HCT116 (cell line): ENCODE results near the gene ZNF746. TPM values are rescaled to one million over a fixed set of nuclear protein-coding genes. Genes with fewer than 3 reads are reported as not detected.

ENCODE experiments used
- ATAC-seq: fragments of 200-7000 bp; cut with Tn5 transposase; 2 replicates; pipeline ENCODE4 v1.9.1; 2020; ENCODE audit warnings: mild to moderate bottlenecking, moderate library complexity
- BruUV-seq: library from RNA; stranded (reverse); fragments of 400-500 nt; replicated peaks from 2 replicates; lab custom pipeline; 2021; lab: Mats Ljungman, UMichigan
- CTCF ChIA-PET: fragments of 300-600 bp; sonication (Branson Sonifier 250); formaldehyde crosslinking; loops from one replicate; lab custom pipeline; 2021; ENCODE audit warnings: antibody characterized with exemption; lab: Charles Lee
- POLR2A ChIA-PET: fragments of 300-600, 350-600 bp; sonication (Branson Sonifier 250); formaldehyde crosslinking; loops from one replicate; lab custom pipeline; 2021; ENCODE audit warnings: antibody characterized with exemption; lab: Charles Lee
- RAD21 ChIA-PET, 2 experiments: fragments of 300-600 bp; sonication (Branson Sonifier 250); formaldehyde crosslinking; loops; one replicate each; lab custom pipeline; 2023; ENCODE audit warnings: low total read pairs in 2 of 2; ENCODE audit not compliant: uncharacterized antibody in 2 of 2, unreplicated experiment in 2 of 2, low non-redundant PET in 1 of 2; lab: Charles Lee
- DNase-seq: peaks from one replicate; pipeline ENCODE4 v3.0.0-alpha.2; 2010; ENCODE audit warnings: low read depth, low spot score
- H2AFZ ChIP-seq: fragments of 200-600 bp; shearing (Covaris generic), sonication (generic); 2 replicates; pipeline ENCODE4 v1.6.1; 2017; ENCODE audit warnings: low read depth, mixed run types, mixed read lengths, antibody characterized with exemption, low read length; ENCODE audit not compliant: poor library complexity, severe bottlenecking
- H3K27ac ChIP-seq: 2 replicates; pipeline ENCODE4 v1.5.1; 2012; ENCODE audit warnings: low read depth, low read length
- H3K27me3 ChIP-seq: fragments of 200-600 bp; sonication (generic); 2 replicates; pipeline ENCODE4 v1.6.1; 2016; ENCODE audit warnings: mixed run types, low read length, mixed read lengths; ENCODE audit not compliant: insufficient read depth
- H3K36me3 ChIP-seq, 2 experiments: fragments of 200-500 bp in 1 of 2; fragments of 200-600 bp in 1 of 2; sonication (Bioruptor generic) in 1 of 2; sonication (generic) in 1 of 2; 2 replicates each; pipeline versions ENCODE4 v1.5.1 to v1.6.1; 2014 to 2016; ENCODE audit warnings: low read length in 2 of 2, inconsistent platforms in 1 of 2, mixed read lengths in 1 of 2, mixed run types in 1 of 2; ENCODE audit not compliant: insufficient read depth in 2 of 2, control insufficient read depth in 1 of 2
- H3K4me1 ChIP-seq, 2 experiments: fragments of 200-600 bp in 1 of 2; sonication (generic) in 1 of 2; 2 replicates each; pipeline versions ENCODE4 v1.5.1 to v1.6.1; 2012 to 2017; ENCODE audit warnings: low read length in 2 of 2, inconsistent platforms in 1 of 2, mild to moderate bottlenecking in 1 of 2, mixed read lengths in 1 of 2, mixed run types in 1 of 2, moderate library complexity in 1 of 2; ENCODE audit not compliant: insufficient read depth in 2 of 2, control insufficient read depth in 1 of 2
- H3K4me2 ChIP-seq: fragments of 200-600 bp; sonication (generic); 2 replicates; pipeline ENCODE4 v1.6.1; 2017; ENCODE audit warnings: mixed run types, low read length, mixed read lengths
- H3K4me3 ChIP-seq, 2 experiments: fragments of 200-600 bp in 1 of 2; sonication (generic) in 1 of 2; replicated peaks in 1 of 2; 2 replicates each; pipeline ENCODE4 v1.5.1; 2011 to 2016; ENCODE audit warnings: low read length in 2 of 2, control low read depth in 1 of 2, low read depth in 1 of 2, mild to moderate bottlenecking in 1 of 2, mixed read lengths in 1 of 2, mixed run types in 1 of 2
- H3K79me2 ChIP-seq: fragments of 200-600 bp; sonication (generic); 2 replicates; pipeline ENCODE4 v1.6.1; 2017; ENCODE audit warnings: mild to moderate bottlenecking, mixed run types, low read length, moderate library complexity, mixed read lengths; ENCODE audit not compliant: insufficient read depth
- H3K9ac ChIP-seq: fragments of 200-600 bp; sonication (generic); 2 replicates; pipeline ENCODE4 v1.6.1; 2016; ENCODE audit warnings: low read length, mixed read lengths
- H3K9me2 ChIP-seq: fragments of 200-600 bp; sonication (generic), shearing (Covaris generic); 2 replicates; pipeline ENCODE4 v1.6.1; 2017; ENCODE audit warnings: mixed run types, mild to moderate bottlenecking, moderate library complexity; ENCODE audit not compliant: insufficient read depth
- H3K9me3 ChIP-seq, 2 experiments: fragments of 200-500 bp in 1 of 2; fragments of 200-600 bp in 1 of 2; sonication (Bioruptor generic) in 1 of 2; sonication (generic) in 1 of 2; 2 replicates each; pipeline ENCODE4 v1.6.1; 2014 to 2017; ENCODE audit warnings: low read length in 2 of 2, mixed read lengths in 2 of 2, inconsistent platforms in 1 of 2, low read depth in 1 of 2, mild to moderate bottlenecking in 1 of 2, mixed run types in 1 of 2, moderate library complexity in 1 of 2; ENCODE audit not compliant: control insufficient read depth in 1 of 2, insufficient read depth in 1 of 2
- H4K20me1 ChIP-seq: fragments of 200-600 bp; sonication (generic), shearing (Covaris generic); 2 replicates; pipeline ENCODE4 v1.6.1; 2017; ENCODE audit warnings: mixed run types, mild to moderate bottlenecking, moderate library complexity; ENCODE audit not compliant: insufficient read depth
- ATF3 ChIP-seq: IDR thresholded peaks from 2 replicates; pipeline ENCODE4 v1.6.1; 2012
- ELF1 ChIP-seq: IDR thresholded peaks from 2 replicates; pipeline ENCODE4 v1.6.1; 2012; ENCODE audit warnings: low read depth, borderline replicate concordance
- EZH2phosphoT487 ChIP-seq: fragments of 200-600 bp; IDR thresholded peaks from 2 replicates; pipeline ENCODE4 v1.6.1; 2018; ENCODE audit warnings: antibody characterized with exemption, borderline replicate concordance
- POLR2A ChIP-seq: IDR thresholded peaks from 2 replicates; pipeline ENCODE4 v1.7.0; 2011; ENCODE audit warnings: borderline replicate concordance; ENCODE audit not compliant: insufficient read depth, insufficient read length; ENCODE audit errors: extremely low read depth
- SIN3A ChIP-seq: IDR thresholded peaks from 2 replicates; pipeline ENCODE4 v1.6.1; 2012; ENCODE audit warnings: low read depth
- SRF ChIP-seq: IDR thresholded peaks from 2 replicates; pipeline ENCODE4 v1.6.1; 2012; ENCODE audit warnings: low read depth
- TCF7L2 ChIP-seq: IDR thresholded peaks from 2 replicates; pipeline ENCODE4 v1.7.0; 2011; ENCODE audit warnings: borderline replicate concordance, inconsistent platforms; ENCODE audit not compliant: insufficient read depth, insufficient read length; ENCODE audit errors: extremely low read depth
- YY1 ChIP-seq: IDR thresholded peaks from 2 replicates; pipeline ENCODE4 v1.6.1; 2011; ENCODE audit warnings: low read length, low read depth, moderate library complexity, mild to moderate bottlenecking; ENCODE audit not compliant: insufficient replicate concordance; ENCODE audit errors: extremely low read depth
- ZFX ChIP-seq: fragments of 450-650 bp; IDR thresholded peaks from 2 replicates; pipeline ENCODE4 v1.6.1; 2017
- intact Hi-C: fragments of 100-400 bp; cut with micrococcal nuclease; formaldehyde crosslinking; loops from 2 replicates; pipeline ENCODE4 v1.10.0; 2022
- total RNA-seq: library from RNA; stranded (reverse); gene quantifications from one replicate; pipeline ENCODE4 v1.2.1, GENCODE V29; 2021; ENCODE audit not compliant: unreplicated experiment
- TF ChIP-seq, protein P1 (sequence below): IDR thresholded peaks from 2 replicates; pipeline ENCODE4 v1.6.1; 2012
- TF ChIP-seq, protein P2 (sequence below): IDR thresholded peaks from 2 replicates; pipeline ENCODE4 v1.6.1; 2012; ENCODE audit warnings: low read depth

The ZNF746 gene
- total RNA-seq, 1 experiment from 2014 or later = 18.7 TPM

DNA sequence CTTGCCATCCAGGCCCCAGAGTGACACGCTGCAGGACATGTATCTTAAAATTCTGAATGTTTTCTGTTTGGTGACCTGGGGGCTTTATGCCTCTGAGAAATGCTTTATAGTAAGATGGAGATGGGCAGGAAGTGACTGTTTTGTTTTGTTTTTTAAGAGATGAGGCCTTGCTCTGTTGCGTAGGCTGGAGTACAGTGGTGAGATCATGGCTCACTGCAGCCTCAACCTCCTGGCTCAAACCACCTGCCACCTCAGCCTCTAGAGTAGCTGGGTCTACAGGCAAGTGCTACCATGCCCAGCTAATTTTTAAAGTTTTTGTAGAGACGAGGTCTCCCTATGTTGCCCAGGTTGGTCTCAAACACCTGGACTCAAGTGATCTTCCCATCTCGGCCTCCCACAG lies 57.4 kb downstream of the ZNF746 start:
- H3K4me1 ChIP-seq = no peaks in the 10 kb centered on the region
- DNase-seq (no peak), ATAC-seq (no peak)
- no TSS peak for BruUV-seq
- H3K9me3 ChIP-seq = no peaks in the 10 kb centered on the region
- H3K36me3 ChIP-seq = peaks cover 0 to 13% of the 10 kb centered on the region in 2 experiments; a peak in 3 of 4 replicates
- ChIA-PET POLR2A (no interaction called here), CTCF (no interaction called here), RAD21 (no interaction called here)
- H4K20me1 ChIP-seq = no peaks in the 10 kb centered on the region
- H3K4me2 ChIP-seq = no peak overlapping the region
- TF ChIP-seq SIN3A (no peak), YY1 (no peak), EZH2phosphoT487 (no peak), ZFX (no peak)
- TF ChIP-seq, protein P1, sequence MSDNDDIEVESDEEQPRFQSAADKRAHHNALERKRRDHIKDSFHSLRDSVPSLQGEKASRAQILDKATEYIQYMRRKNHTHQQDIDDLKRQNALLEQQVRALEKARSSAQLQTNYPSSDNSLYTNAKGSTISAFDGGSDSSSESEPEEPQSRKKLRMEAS = no peak
- no peak overlapping the region for H3K9ac ChIP-seq
- H3K79me2 ChIP-seq = no peaks in the 10 kb centered on the region
- H3K9me2 ChIP-seq = no peaks in the 10 kb centered on the region
- no peaks in the 10 kb centered on the region for H3K27me3 ChIP-seq
- intact Hi-C loops = no loop called here
- H3K4me3 ChIP-seq = no peak overlapping the region
- no peak overlapping the region for H2AFZ ChIP-seq
- no peak overlapping the region for H3K27ac ChIP-seq

- no peaks in the 10 kb centered on the region for H4K20me1 ChIP-seq
- CTCF ChIA-PET = no interaction called here
- intact Hi-C loops = no loop called here
- no peaks in the 10 kb centered on the region for H3K79me2 ChIP-seq
- H3K27ac ChIP-seq = no peak overlapping the region
- no TSS peak for BruUV-seq
- no peak for ATAC-seq
- no peaks in the 10 kb centered on the region for H3K27me3 ChIP-seq
- no peaks in the 10 kb centered on the region for H3K9me3 ChIP-seq
- no peaks in the 10 kb centered on the region for H3K4me1 ChIP-seq
- no peaks in the 10 kb centered on the region for H3K9me2 ChIP-seq
- TF ChIP-seq ATF3 (no peak), ELF1 (no peak), TCF7L2 (no peak), POLR2A (no peak), SRF (no peak)
- TF ChIP-seq, protein P1 = no peak
- TF ChIP-seq, protein P2, sequence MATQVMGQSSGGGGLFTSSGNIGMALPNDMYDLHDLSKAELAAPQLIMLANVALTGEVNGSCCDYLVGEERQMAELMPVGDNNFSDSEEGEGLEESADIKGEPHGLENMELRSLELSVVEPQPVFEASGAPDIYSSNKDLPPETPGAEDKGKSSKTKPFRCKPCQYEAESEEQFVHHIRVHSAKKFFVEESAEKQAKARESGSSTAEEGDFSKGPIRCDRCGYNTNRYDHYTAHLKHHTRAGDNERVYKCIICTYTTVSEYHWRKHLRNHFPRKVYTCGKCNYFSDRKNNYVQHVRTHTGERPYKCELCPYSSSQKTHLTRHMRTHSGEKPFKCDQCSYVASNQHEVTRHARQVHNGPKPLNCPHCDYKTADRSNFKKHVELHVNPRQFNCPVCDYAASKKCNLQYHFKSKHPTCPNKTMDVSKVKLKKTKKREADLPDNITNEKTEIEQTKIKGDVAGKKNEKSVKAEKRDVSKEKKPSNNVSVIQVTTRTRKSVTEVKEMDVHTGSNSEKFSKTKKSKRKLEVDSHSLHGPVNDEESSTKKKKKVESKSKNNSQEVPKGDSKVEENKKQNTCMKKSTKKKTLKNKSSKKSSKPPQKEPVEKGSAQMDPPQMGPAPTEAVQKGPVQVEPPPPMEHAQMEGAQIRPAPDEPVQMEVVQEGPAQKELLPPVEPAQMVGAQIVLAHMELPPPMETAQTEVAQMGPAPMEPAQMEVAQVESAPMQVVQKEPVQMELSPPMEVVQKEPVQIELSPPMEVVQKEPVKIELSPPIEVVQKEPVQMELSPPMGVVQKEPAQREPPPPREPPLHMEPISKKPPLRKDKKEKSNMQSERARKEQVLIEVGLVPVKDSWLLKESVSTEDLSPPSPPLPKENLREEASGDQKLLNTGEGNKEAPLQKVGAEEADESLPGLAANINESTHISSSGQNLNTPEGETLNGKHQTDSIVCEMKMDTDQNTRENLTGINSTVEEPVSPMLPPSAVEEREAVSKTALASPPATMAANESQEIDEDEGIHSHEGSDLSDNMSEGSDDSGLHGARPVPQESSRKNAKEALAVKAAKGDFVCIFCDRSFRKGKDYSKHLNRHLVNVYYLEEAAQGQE = no peak
- RAD21 ChIA-PET = no interaction called here
- DNase-seq = no peak
- no peak overlapping the region for H3K9ac ChIP-seq
- H3K36me3 ChIP-seq = peaks cover 6 to 9% of the 10 kb centered on the region in 2 experiments; a peak in 2 of 4 replicates
- no peak overlapping the region for H2AFZ ChIP-seq
- POLR2A ChIA-PET = no interaction called here
- no peak overlapping the region for H3K4me2 ChIP-seq
- H3K4me3 ChIP-seq = no peak overlapping the region
These were observed 61.3 kb downstream of the ZNF746 start for GRCh38 chr7:149436358-149436757.
